HepG2 (cell line): ENCODE results near the gene CNNM4. TPM values are rescaled to one million over a fixed set of nuclear protein-coding genes. Genes with fewer than 3 reads are reported as not detected.

Experiments
- ISX ChIP-seq: sonication (generic); formaldehyde crosslinking; conservative IDR thresholded peaks from 2 replicates; pipeline ENCODE4 v1.5.0; 2020; ENCODE audit warnings: missing genetic modification reagents
- MYNN ChIP-seq: sonication (generic); formaldehyde crosslinking; IDR thresholded peaks from 2 replicates; pipeline ENCODE4 v1.4.0; 2020; ENCODE audit warnings: mild to moderate bottlenecking, low read depth, missing genetic modification reagents
- NFIB ChIP-seq: sonication (generic); formaldehyde crosslinking; IDR thresholded peaks from 2 replicates; pipeline ENCODE4 v1.9.0; 2021; ENCODE audit warnings: missing genetic modification reagents, mild to moderate bottlenecking, borderline replicate concordance
- SRSF1 ChIP-seq: fragments of 200-400 bp; formaldehyde crosslinking; optimal IDR thresholded peaks from 2 replicates; pipeline ENCODE3; 2017; ENCODE audit warnings: mild to moderate bottlenecking, low read depth, low read length, moderate library complexity
- THYN1 ChIP-seq: sonication (generic); formaldehyde crosslinking; IDR thresholded peaks from 2 replicates; pipeline ENCODE4 v1.8.1; 2023; ENCODE audit warnings: low read depth, mild to moderate bottlenecking, moderate library complexity, missing genetic modification reagents, borderline replicate concordance
- ZBTB1 ChIP-seq: sonication (generic); formaldehyde crosslinking; IDR thresholded peaks from 2 replicates; pipeline ENCODE4 v1.4.0; 2020; ENCODE audit warnings: missing genetic modification reagents, borderline replicate concordance
- ZBTB4 ChIP-seq: sonication (generic); formaldehyde crosslinking; IDR thresholded peaks from 2 replicates; pipeline ENCODE4 v1.4.0; 2020; ENCODE audit warnings: missing genetic modification reagents, mild to moderate bottlenecking, borderline replicate concordance
- ZNF280B ChIP-seq: sonication (generic); formaldehyde crosslinking; IDR thresholded peaks from 2 replicates; pipeline ENCODE4 v1.5.0; 2020; ENCODE audit warnings: missing genetic modification reagents, mild to moderate bottlenecking, borderline replicate concordance
- polyA plus RNA-seq, 8 experiments: library from polyadenylated mRNA; depleted of rRNA in 3 of 8; stranded (reverse) in 7 of 8; unstranded in 1 of 8; fragments of >200 nt; fragmentation: Illumina TruSeq in 4 of 8; extraction: Trizol in 4 of 8; gene quantifications; 2 replicates each; pipeline versions ENCODE4 v1.2.1 to v1.2.3, GENCODE V29; 2011 to 2016; ENCODE audit warnings: low read depth in 4 of 8, missing spikeins in 1 of 8, mixed read lengths in 1 of 8; ENCODE audit not compliant: insufficient read depth in 1 of 8
- total RNA-seq, 5 experiments: library from RNA; depleted of rRNA; stranded (reverse); fragments of >200 nt; fragmentation: Illumina TruSeq; extraction: Trizol; gene quantifications; 2 replicates each; pipeline ENCODE4 v1.2.3, GENCODE V29; 2016; ENCODE audit warnings: low read depth in 1 of 5
- TF ChIP-seq, protein P1 (sequence below): sonication (generic); formaldehyde crosslinking; IDR thresholded peaks from 2 replicates; pipeline ENCODE4 v1.5.1; 2020; ENCODE audit warnings: mild to moderate bottlenecking, missing genetic modification reagents, borderline replicate concordance
- TF ChIP-seq, protein P2 (sequence below), 2 experiments: sonication (generic) in 1 of 2; formaldehyde crosslinking in 1 of 2; IDR thresholded peaks; 2 replicates each; pipeline versions ENCODE4 v1.4.0 to v1.6.1; 2016 to 2020; ENCODE audit warnings: borderline replicate concordance in 1 of 2, low read depth in 1 of 2, mild to moderate bottlenecking in 1 of 2, missing genetic modification reagents in 1 of 2

CNNM4 gene
- total and polyA plus RNA-seq, 2 of the 13 experiments (the other 11 are each of a cell fraction or from before 2014, with no cell fraction given): 5.9 to 8.4 TPM

DNA sequence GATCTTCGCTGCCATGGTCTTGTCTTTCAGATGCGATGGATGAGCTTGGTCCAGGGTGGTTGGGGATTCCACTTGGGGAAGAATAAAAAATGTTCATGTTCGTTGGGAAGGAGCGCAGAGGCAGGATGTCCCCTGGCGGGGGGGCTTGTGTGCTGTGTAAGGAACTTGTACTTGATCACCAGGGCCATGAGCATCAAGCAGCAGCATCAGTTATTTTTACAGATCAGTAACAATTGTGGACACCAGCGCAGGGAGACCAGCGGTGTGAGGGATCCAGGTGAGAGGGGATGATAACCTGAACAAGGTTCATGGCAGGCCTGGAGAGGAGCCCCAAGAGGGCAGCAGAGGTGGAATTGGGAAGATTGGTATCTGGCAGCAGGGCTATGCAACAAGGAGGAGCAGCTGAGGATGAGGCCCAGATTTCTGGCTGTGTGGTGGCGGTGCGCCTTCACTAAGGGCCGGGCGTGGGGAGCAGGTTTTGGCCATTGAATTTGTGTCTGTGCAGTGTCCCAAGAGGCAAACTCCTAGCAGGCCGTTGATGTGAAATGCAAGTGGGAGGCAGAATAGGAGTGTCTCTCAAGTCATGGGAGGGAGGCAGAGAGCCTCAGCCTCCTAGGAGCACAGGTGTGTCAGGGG lies 59.3 kb downstream of the CNNM4 start (continued):
- no peak for TF ChIP-seq ZBTB4
- no peak for TF ChIP-seq NFIB (CRISPR knock-in tag)
- TF ChIP-seq, protein P1, sequence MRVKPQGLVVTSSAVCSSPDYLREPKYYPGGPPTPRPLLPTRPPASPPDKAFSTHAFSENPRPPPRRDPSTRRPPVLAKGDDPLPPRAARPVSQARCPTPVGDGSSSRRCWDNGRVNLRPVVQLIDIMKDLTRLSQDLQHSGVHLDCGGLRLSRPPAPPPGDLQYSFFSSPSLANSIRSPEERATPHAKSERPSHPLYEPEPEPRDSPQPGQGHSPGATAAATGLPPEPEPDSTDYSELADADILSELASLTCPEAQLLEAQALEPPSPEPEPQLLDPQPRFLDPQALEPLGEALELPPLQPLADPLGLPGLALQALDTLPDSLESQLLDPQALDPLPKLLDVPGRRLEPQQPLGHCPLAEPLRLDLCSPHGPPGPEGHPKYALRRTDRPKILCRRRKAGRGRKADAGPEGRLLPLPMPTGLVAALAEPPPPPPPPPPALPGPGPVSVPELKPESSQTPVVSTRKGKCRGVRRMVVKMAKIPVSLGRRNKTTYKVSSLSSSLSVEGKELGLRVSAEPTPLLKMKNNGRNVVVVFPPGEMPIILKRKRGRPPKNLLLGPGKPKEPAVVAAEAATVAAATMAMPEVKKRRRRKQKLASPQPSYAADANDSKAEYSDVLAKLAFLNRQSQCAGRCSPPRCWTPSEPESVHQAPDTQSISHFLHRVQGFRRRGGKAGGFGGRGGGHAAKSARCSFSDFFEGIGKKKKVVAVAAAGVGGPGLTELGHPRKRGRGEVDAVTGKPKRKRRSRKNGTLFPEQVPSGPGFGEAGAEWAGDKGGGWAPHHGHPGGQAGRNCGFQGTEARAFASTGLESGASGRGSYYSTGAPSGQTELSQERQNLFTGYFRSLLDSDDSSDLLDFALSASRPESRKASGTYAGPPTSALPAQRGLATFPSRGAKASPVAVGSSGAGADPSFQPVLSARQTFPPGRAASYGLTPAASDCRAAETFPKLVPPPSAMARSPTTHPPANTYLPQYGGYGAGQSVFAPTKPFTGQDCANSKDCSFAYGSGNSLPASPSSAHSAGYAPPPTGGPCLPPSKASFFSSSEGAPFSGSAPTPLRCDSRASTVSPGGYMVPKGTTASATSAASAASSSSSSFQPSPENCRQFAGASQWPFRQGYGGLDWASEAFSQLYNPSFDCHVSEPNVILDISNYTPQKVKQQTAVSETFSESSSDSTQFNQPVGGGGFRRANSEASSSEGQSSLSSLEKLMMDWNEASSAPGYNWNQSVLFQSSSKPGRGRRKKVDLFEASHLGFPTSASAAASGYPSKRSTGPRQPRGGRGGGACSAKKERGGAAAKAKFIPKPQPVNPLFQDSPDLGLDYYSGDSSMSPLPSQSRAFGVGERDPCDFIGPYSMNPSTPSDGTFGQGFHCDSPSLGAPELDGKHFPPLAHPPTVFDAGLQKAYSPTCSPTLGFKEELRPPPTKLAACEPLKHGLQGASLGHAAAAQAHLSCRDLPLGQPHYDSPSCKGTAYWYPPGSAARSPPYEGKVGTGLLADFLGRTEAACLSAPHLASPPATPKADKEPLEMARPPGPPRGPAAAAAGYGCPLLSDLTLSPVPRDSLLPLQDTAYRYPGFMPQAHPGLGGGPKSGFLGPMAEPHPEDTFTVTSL (CRISPR knock-in tag): no peak
- TF ChIP-seq ZBTB1 (CRISPR knock-in tag): no peak
- TF ChIP-seq ZNF280B (CRISPR knock-in tag): no peak
- no peak for TF ChIP-seq MYNN (CRISPR knock-in tag)
- no peak for TF ChIP-seq SRSF1
- TF ChIP-seq THYN1 (CRISPR knock-in tag): no peak
- TF ChIP-seq, protein P2, sequence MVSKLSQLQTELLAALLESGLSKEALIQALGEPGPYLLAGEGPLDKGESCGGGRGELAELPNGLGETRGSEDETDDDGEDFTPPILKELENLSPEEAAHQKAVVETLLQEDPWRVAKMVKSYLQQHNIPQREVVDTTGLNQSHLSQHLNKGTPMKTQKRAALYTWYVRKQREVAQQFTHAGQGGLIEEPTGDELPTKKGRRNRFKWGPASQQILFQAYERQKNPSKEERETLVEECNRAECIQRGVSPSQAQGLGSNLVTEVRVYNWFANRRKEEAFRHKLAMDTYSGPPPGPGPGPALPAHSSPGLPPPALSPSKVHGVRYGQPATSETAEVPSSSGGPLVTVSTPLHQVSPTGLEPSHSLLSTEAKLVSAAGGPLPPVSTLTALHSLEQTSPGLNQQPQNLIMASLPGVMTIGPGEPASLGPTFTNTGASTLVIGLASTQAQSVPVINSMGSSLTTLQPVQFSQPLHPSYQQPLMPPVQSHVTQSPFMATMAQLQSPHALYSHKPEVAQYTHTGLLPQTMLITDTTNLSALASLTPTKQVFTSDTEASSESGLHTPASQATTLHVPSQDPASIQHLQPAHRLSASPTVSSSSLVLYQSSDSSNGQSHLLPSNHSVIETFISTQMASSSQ (IDR thresholded peaks at IDR 0.05; ENCODE audit: low read depth): no peak
- TF ChIP-seq, protein P2 (CRISPR knock-in tag; IDR thresholded peaks at IDR 0.05; ENCODE audit: borderline replicate concordance): no peak
- TF ChIP-seq ISX (CRISPR knock-in tag): no peak
